ENCODE data around the gene APBA2.

Gene APBA2

GRCh38 chr15:28983432-28984311, 97.9 kb downstream of the APBA2 start:
- Mint-ChIP-seq H3K9me3 (no peaks in the 10 kb centered on the region), H3K4me3 (no peak overlapping the region), H3K27ac (no peak overlapping the region), H3K4me1 (peaks cover 3% of the 10 kb centered on the region), H3K36me3 (no peaks in the 10 kb centered on the region), H3K27me3 (no peaks in the 10 kb centered on the region)
- CTCF ChIA-PET: interaction anchor here (0.7 to 1.3 kb wide), 2 partner anchors 9 to 61 kb away, joined by 3 to 4 read pairs; no protein-coding TSS in a partner anchor
- no peak for DNase-seq

GRCh38 chr15:28984421-28985315, 98.9 kb downstream of the APBA2 start:
- Mint-ChIP-seq H3K4me1 (peaks cover 3% of the 10 kb centered on the region), H3K27ac (no peak overlapping the region), H3K4me3 (no peak overlapping the region), H3K27me3 (no peaks in the 10 kb centered on the region), H3K9me3 (no peaks in the 10 kb centered on the region), H3K36me3 (no peaks in the 10 kb centered on the region)
- no peak for DNase-seq
- CTCF ChIA-PET: interaction anchor here (0.7 to 1.3 kb wide), 2 partner anchors 10 to 60 kb away, joined by 3 to 4 read pairs; no protein-coding TSS in a partner anchor

GRCh38 chr15:28985316-28985645, 99.5 kb downstream of the APBA2 start:
- peaks cover 3% of the 10 kb centered on the region for H3K4me1 Mint-ChIP-seq
- no peak overlapping the region for H3K4me3 Mint-ChIP-seq
- CTCF ChIA-PET: no interaction called here
- H3K27me3 Mint-ChIP-seq: no peaks in the 10 kb centered on the region
- DNase-seq: no peak
- no peaks in the 10 kb centered on the region for H3K36me3 Mint-ChIP-seq
- no peak overlapping the region for H3K27ac Mint-ChIP-seq
- no peaks in the 10 kb centered on the region for H3K9me3 Mint-ChIP-seq

GRCh38 chr15:28985691-28986090, 99.9 kb downstream of the APBA2 start:
- H3K4me3 Mint-ChIP-seq: no peak overlapping the region

GRCh38 chr15:28986108-28986507, 100.3 kb downstream of the APBA2 start:
- Mint-ChIP-seq H3K4me1 (peaks cover 3% of the 10 kb centered on the region), H3K27ac (no peak overlapping the region), H3K9me3 (no peaks in the 10 kb centered on the region), H3K36me3 (no peaks in the 10 kb centered on the region), H3K4me3 (no peak overlapping the region), H3K27me3 (no peaks in the 10 kb centered on the region)
- DNase-seq: no peak
- CTCF ChIA-PET: no interaction called here

More at GRCh38 chr15:28985691-28986090, 99.9 kb downstream of the APBA2 start:
- Mint-ChIP-seq H3K4me1 (peaks cover 3% of the 10 kb centered on the region), H3K9me3 (no peaks in the 10 kb centered on the region), H3K27me3 (no peaks in the 10 kb centered on the region), H3K27ac (no peak overlapping the region), H3K36me3 (no peaks in the 10 kb centered on the region)
- CTCF ChIA-PET: no interaction called here
- DNase-seq: no peak

GRCh38 chr15:28986726-28987125, 101.0 kb downstream of the APBA2 start:
- Mint-ChIP-seq H3K27ac (no peak overlapping the region), H3K4me1 (peaks cover 3% of the 10 kb centered on the region), H3K27me3 (no peaks in the 10 kb centered on the region), H3K9me3 (no peaks in the 10 kb centered on the region), H3K36me3 (no peaks in the 10 kb centered on the region), H3K4me3 (no peak overlapping the region)
- DNase-seq: no peak
- CTCF ChIA-PET: interaction anchor here (0.6 kb wide), 1 partner anchor 90 kb away, joined by 4 read pairs; no protein-coding TSS in a partner anchor

GRCh38 chr15:28987337-28987736, 101.6 kb downstream of the APBA2 start:
- DNase-seq: no peak
- Mint-ChIP-seq H3K4me1 (peaks cover 3% of the 10 kb centered on the region), H3K27me3 (no peaks in the 10 kb centered on the region), H3K4me3 (no peak overlapping the region), H3K36me3 (no peaks in the 10 kb centered on the region), H3K9me3 (no peaks in the 10 kb centered on the region), H3K27ac (no peak overlapping the region)
- CTCF ChIA-PET: no interaction called here

GRCh38 chr15:28989239-28989830, 103.6 kb downstream of the APBA2 start:
- DNase-seq: peak; percentile 45
- Mint-ChIP-seq H3K36me3 (no peaks in the 10 kb centered on the region), H3K27me3 (no peaks in the 10 kb centered on the region), H3K27ac (no peak overlapping the region), H3K4me1 (peaks cover 5% of the 10 kb centered on the region), H3K4me3 (no peak overlapping the region), H3K9me3 (no peaks in the 10 kb centered on the region)
- CTCF ChIA-PET: interaction anchor here (1.0 kb wide), 1 partner anchor 9 kb away, joined by 5 read pairs; no protein-coding TSS in a partner anchor

- no peaks in the 10 kb centered on the region for H3K9me3 Mint-ChIP-seq
- no peaks in the 10 kb centered on the region for H3K27me3 Mint-ChIP-seq
- H3K27ac Mint-ChIP-seq: no peak overlapping the region
- no peak for DNase-seq
- CTCF ChIA-PET: no interaction called here
- no peaks in the 10 kb centered on the region for H3K36me3 Mint-ChIP-seq
- peaks cover 10% of the 10 kb centered on the region for H3K4me1 Mint-ChIP-seq
- no peak overlapping the region for H3K4me3 Mint-ChIP-seq
These were observed 104.1 kb downstream of the APBA2 start for GRCh38 chr15:28989896-28990295.

GRCh38 chr15:28990390-28990789, 104.6 kb downstream of the APBA2 start:
- Mint-ChIP-seq H3K4me1 (peaks cover 14% of the 10 kb centered on the region), H3K9me3 (no peaks in the 10 kb centered on the region), H3K36me3 (no peaks in the 10 kb centered on the region), H3K27ac (no peak overlapping the region), H3K4me3 (no peak overlapping the region), H3K27me3 (no peaks in the 10 kb centered on the region)
- no peak for DNase-seq
- CTCF ChIA-PET: no interaction called here

- Mint-ChIP-seq H3K27ac (no peak overlapping the region), H3K4me3 (no peak overlapping the region), H3K36me3 (no peaks in the 10 kb centered on the region), H3K27me3 (no peaks in the 10 kb centered on the region), H3K4me1 (peaks cover 11% of the 10 kb centered on the region), H3K9me3 (no peaks in the 10 kb centered on the region)
- no peak for DNase-seq
- CTCF ChIA-PET: interaction anchor here (1.1 kb wide), 1 partner anchor 98 kb away, joined by 3 read pairs; no protein-coding TSS in a partner anchor
These were observed 105.7 kb downstream of the APBA2 start for GRCh38 chr15:28991236-28992171.

- H3K4me3 Mint-ChIP-seq: no peak overlapping the region
- DNase-seq: no peak
- no peaks in the 10 kb centered on the region for H3K27me3 Mint-ChIP-seq
- no peaks in the 10 kb centered on the region for H3K9me3 Mint-ChIP-seq
- no peak overlapping the region for H3K27ac Mint-ChIP-seq
- H3K4me1 Mint-ChIP-seq: peaks cover 11% of the 10 kb centered on the region
- H3K36me3 Mint-ChIP-seq: no peaks in the 10 kb centered on the region
- CTCF ChIA-PET: interaction anchor here (1.1 kb wide), 1 partner anchor 97 kb away, joined by 3 read pairs; no protein-coding TSS in a partner anchor
These were observed 106.6 kb downstream of the APBA2 start for GRCh38 chr15:28992336-28992864.

- Mint-ChIP-seq H3K9me3 (no peaks in the 10 kb centered on the region), H3K4me1 (peaks cover 11% of the 10 kb centered on the region), H3K4me3 (no peak overlapping the region), H3K27me3 (no peaks in the 10 kb centered on the region), H3K27ac (no peak overlapping the region), H3K36me3 (no peaks in the 10 kb centered on the region)
- CTCF ChIA-PET: no interaction called here
- no peak for DNase-seq
These were observed 107.4 kb downstream of the APBA2 start for GRCh38 chr15:28993051-28993719.
